GM12864 (cell line): Measurements from ENCODE around the gene ECPAS.

Experiments
- DNase-seq: peaks from one replicate; pipeline ENCODE4 v3.0.0-alpha.2; 2011; ENCODE audit warnings: low read depth
- H3K4me3 ChIP-seq: 2 replicates; pipeline ENCODE4 v1.5.1; 2011; ENCODE audit warnings: mild to moderate bottlenecking, low read depth, low read length, control low read depth
- TF ChIP-seq, protein P1 (sequence below): IDR thresholded peaks from 2 replicates; pipeline ENCODE4 v1.5.1; 2011; ENCODE audit warnings: low read depth, mild to moderate bottlenecking, moderate library complexity, low read length, control low read depth, inconsistent platforms; ENCODE audit errors: missing control alignments

ECPAS gene

DNA sequence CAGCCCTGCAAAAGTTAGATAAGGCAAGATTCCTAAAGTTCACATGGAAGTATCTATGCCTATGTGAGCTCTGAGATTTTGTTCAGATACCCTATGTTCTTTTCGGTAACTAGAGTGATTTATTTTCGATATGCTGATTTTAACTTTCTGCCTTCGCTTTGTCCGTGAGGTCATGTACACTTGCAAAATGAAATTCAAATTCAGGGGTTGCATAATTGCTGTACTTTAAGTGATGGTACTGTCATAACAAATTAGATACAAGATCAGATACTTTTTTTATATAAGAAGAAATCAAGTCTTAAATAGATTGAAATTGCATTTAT lies 350 bp upstream of the ECPAS start:
- peak overlapping the region; percentile 81 for H3K4me3 ChIP-seq
- peak; percentile 13 for DNase-seq
- TF ChIP-seq, protein P1, sequence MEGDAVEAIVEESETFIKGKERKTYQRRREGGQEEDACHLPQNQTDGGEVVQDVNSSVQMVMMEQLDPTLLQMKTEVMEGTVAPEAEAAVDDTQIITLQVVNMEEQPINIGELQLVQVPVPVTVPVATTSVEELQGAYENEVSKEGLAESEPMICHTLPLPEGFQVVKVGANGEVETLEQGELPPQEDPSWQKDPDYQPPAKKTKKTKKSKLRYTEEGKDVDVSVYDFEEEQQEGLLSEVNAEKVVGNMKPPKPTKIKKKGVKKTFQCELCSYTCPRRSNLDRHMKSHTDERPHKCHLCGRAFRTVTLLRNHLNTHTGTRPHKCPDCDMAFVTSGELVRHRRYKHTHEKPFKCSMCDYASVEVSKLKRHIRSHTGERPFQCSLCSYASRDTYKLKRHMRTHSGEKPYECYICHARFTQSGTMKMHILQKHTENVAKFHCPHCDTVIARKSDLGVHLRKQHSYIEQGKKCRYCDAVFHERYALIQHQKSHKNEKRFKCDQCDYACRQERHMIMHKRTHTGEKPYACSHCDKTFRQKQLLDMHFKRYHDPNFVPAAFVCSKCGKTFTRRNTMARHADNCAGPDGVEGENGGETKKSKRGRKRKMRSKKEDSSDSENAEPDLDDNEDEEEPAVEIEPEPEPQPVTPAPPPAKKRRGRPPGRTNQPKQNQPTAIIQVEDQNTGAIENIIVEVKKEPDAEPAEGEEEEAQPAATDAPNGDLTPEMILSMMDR, result no peak

DNA sequence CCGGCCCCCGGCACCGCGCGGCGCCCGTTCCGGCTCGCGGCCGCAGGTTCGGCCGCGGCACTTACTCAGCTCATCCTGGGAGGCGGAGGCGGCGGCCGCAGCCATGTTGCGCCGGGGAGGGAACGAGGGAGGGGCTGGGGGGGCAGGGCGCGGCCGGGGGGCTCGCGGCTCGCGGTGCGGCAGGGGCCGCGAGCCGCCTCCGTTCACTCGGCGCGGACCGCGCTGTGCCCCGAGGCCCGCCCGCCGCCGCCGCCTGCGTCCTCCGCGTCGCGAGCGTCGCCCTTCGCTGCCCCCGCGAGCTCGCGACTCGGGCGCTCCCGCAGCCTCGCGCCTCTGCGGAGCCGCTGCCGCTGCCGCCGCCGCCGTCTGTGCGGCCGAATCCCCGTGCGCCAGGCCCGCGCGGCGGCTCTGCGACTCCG lies 735 bp downstream of the ECPAS start:
- DNase-seq, result no peak
- peak overlapping the region; percentile 81 for H3K4me3 ChIP-seq
- TF ChIP-seq, protein P1, result no peak

DNA sequence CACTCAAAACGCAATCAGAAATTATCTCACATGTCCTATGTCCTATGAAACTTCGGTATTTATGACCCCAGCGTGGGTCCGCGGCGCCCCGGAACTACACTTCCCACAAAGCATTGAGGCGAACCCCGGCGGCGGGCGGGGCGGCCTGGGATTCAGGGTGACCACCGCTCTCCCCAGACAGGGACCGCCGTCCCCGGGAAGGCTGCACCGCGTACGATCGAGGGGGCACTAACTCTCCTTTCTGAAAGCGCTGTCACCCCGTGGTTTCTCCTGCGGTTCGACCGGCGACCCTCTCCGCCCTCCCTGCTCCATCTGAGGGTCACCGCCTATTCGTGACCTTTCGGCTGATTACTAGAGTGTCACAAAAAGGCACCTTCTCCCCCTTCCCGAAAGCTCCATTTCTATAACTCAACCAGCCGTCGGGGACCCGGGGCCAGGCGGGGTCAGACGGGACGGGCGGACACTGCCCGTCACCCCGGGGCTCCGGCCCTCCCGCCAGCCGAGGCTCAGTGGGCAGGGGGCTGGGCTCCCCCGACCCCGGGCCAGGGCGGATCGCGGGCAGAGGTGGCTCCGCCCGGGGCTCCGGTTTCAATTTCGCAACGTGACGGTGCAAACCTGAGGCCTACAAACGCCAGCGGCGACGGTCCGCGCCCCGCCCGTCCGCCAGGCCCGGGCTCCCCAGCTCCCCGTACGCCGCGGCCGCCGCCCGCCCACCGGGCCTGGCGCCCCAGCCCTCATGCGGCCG lies 1.3 kb downstream of the ECPAS start:
- peak overlapping the region; percentile 81 for H3K4me3 ChIP-seq
- TF ChIP-seq, protein P1, result no peak
- peak; percentile 38 for DNase-seq

DNA sequence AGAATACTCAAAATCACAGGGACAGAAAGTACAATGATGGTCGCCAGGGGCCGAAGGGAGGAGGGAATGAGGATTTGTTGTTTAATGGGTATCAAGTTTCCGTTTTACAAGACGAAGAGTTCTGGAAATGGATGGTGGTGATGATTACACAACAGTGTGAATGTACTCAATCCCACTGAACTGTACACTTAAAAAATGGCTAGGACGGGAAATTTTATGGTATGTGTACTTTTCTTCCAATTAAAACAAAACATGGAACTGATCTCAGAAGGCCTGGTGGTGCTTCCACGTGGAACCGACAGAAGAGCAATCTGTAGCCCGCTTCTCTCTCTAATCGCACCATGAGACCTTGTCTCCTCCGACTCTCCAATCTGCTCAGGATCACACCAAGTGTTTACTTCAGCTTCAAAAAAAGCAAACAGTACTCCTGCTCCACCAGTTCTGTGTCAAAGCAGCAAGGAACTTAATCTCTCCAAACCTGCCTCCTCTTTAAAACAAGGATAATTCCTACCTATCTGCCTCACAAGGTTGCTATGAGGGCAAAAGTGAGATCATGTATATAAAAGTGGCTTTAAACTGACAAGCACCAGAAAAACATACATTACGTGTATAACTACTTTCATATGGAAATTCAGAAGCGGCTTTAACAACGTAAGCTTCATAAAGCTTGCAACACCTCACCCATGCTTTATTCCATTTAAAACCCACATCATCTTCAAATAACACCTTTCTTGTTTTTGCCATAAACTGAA lies 2.1 kb downstream of the ECPAS start:
- TF ChIP-seq, protein P1, result no peak
- peak overlapping the region; percentile 81 for H3K4me3 ChIP-seq
- DNase-seq, result no peak

DNA sequence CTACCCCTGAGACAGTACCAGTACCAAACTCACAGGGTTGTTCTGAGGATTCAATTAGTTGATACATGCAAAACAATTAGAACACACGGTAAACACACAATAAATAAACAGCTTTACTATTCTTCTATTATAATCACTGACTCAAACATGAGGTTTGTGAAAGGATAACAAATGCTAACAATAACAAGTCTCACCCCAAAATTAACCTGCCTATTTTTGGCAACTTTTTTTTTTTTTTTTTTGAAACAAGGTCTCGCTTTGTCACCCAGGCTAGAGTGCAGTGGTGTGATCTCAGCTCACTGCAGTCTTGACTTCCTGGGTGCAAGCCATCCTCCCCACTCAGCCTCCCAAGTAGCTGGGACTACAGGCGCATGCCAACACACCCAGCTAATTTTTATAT lies 6.5 kb downstream of the ECPAS start:
- DNase-seq, result no peak
- TF ChIP-seq, protein P1, result no peak
- H3K4me3 ChIP-seq, result no peak overlapping the region

DNA sequence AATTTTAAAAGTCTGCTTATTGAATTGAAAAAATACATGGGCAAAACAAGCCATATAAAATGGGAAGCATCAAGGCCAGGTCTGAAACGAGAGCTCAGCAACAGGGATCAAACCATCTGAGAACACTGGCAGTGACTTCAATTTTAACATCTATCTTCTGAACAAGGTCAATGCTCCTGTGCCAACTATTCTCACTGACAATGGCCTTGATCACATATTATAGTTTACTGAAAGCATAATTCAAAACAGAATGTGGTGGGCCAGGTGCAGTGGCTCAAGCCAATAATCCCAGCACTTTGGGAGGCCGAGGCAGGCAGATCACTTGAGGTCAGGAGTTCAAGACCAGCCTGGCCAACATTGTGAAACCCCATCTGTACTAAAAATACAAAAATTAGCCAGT lies 9.0 kb downstream of the ECPAS start:
- TF ChIP-seq, protein P1, result no peak
- H3K4me3 ChIP-seq, result no peak overlapping the region
- no peak for DNase-seq
